HK-2 (cell line): ENCODE measurements around the gene IFT20.
A peak's percentile ranks its signal among the peaks of the same experiment; 100 is the strongest.

Source experiments
- DNase-seq: peaks from one replicate; pipeline ENCODE4 v3.0.0-alpha.2; 2018; ENCODE audit not compliant: unreplicated experiment

IFT20 gene, protein sequence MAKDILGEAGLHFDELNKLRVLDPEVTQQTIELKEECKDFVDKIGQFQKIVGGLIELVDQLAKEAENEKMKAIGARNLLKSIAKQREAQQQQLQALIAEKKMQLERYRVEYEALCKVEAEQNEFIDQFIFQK

DNA sequence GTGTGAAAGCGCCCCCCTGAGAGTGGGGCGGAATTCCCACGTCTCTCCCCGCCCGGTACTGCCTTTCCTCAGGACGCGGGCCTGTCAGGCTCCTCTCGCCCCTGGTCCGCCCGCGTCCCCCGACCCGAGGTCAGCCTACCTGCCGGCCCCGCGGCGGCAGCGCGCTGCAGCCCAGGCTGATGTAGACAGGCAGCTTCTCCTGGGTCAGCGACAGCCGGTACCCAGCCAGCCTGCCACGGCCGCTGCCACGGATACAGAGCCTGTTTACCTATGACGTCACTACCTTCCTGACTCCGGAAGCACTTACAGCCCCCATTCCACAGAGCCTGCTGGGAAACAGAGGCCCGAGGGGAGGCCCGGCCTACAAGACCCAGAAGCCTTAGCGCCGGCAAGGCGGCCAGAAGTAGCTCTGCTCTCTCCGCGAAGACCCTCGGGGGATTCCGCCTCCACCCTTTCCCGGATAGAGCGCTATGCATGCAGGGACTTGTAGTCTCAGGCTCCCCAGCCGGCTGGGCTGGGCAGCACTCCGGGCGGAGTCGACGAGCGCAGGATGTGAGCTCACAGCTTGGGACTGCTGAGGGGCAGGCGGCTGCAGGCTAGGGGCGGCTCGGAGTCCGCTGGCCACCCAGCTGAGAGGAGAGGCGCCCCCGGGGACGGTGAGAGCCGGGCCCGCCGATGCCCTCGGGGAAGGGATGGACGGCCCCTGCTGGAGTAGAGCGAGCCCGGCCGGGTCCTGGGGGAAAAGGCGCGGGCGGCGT lies at the start of gene IFT20, which contains the start of gene TNFAIP1:
Gene IFT20 (minus strand): TSS at position 272 of the 758 bp plus-strand sequence. CDS start 3,487 bp downstream, outside the sequence.
Gene TNFAIP1 (plus strand): TSS at position 561 of the 758 bp plus-strand sequence. CDS start 3,761 bp downstream, outside the sequence.
- peak; percentile 98 for DNase-seq

DNA sequence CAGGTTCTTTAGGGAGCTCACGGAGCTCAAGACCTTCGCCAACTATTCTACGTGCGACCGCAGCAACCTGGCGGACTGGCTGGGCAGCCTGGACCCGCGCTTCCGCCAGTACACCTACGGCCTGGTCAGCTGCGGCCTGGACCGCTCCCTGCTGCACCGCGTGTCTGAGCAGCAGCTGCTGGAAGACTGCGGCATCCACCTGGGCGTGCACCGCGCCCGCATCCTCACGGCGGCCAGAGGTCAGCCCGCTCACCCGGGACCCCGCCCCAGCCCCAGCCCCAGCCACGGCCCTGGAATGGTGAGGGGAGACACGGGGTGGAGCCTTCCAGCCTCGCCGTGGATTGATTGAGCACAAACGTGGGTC lies 49.7 kb upstream of the IFT20 start:
- DNase-seq = no peak

DNA sequence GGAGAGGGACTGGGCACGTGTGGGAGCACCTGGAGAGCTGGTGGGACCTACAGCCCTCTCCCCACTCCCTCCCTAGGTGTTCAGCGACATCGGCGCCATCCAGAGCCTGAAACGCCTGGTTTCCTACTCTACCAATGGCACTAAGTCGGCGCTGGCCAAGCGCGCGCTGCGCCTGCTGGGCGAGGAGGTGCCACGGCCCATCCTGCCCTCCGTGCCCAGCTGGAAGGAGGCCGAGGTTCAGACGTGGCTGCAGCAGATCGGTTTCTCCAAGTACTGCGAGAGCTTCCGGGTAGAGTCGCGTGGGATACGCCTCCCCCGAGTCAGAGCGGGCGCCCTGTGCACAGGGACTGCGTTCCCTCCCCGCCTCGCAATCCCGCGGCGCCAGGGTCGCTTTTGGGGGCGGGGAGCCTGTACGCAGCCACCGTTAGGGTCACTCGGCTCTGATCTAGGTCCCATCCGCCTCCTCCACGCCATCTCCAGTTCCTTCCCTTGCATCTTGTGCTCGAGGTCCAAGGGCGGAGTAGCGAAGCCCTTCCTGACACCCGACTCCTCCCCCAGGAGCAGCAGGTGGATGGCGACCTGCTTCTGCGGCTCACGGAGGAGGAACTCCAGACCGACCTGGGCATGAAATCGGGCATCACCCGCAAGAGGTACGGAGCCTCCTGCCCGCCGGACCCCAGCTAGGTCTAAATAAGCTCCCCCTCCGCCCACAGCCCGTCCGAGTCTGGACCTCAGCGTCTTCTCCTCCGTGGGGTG lies 49.2 kb upstream of the IFT20 start:
- DNase-seq = no peak

DNA sequence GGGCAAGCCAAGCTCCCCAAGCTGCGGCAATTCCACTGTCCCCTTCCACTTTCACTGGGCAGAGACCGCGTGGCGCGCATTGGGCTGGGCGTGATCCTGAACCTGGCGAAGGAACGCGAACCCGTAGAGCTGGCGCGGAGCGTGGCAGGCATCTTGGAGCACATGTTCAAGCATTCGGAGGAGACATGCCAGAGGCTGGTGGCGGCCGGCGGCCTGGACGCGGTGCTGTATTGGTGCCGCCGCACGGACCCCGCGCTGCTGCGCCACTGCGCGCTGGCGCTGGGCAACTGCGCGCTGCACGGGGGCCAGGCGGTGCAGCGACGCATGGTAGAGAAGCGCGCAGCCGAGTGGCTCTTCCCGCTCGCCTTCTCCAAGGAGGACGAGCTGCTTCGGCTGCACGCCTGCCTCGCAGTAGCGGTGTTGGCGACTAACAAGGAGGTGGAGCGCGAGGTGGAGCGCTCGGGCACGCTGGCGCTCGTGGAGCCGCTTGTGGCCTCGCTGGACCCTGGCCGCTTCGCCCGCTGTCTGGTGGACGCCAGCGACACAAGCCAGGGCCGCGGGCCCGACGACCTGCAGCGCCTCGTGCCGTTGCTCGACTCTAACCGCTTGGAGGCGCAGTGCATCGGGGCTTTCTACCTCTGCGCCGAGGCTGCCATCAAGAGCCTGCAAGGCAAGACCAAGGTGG lies 46.0 kb upstream of the IFT20 start:
- DNase-seq = no peak

DNA sequence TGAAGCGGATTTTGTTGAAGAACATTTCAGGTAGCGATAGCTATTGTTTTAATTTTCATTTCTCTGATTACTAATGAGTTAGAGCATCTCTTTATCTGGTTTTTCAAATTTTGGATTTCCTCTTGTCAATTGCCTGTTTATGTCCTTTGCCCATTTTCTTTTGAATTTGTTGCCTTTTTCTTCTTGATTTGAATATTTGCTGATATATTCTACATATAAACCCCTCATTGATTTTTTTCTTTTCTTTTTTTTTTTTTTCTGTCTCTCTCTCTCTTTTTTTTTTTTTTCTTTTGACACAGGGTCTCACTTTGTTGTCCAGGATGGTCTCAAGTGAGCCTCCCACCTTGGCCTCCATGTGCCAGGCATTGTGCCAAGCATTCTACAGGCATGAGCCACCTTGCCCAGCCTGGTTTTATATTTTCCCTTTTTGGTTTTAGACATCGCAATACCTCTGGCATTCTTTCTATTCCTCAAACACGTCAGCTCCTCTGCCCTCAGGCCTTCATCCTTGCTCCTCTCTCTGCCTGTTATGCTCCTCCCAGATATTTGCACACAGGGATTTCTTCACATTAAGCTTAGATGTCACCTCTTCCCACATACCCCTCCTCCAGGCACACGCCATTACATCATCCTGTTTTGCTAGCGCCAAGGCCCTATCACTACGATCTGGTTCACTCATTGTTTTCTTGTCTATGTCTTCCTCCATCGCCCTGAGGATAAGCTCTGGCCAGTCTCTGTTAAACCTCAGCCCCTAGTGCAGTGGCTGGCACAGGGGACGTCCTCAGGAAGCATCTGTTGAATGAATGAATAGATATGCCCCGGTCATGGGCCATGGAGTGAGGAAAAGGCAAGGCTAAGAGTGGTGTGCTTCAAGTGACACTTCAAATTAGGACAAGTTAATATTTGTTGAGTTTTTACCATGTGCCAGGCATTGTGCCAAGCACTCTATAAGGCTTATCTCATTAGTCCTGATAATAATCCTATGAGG lies 44.8 kb upstream of the IFT20 start:
- DNase-seq = no peak

DNA sequence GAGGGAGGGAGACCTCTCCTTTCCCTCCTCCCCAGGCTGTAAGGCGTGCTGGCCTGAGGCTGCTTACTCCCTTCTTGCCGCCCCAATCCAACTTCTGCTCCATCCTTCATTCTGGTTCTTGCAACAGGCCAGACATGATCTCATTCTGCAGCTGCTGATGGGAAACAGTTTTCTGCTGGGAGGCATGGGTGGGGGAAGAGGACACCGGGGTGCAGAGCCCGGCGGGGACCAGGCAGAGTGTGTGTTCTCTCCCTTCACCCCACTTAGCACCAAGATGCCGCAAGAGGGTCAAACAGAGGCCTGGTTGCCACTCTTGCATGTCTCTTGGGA lies 37.6 kb upstream of the IFT20 start:
- no peak for DNase-seq

DNA sequence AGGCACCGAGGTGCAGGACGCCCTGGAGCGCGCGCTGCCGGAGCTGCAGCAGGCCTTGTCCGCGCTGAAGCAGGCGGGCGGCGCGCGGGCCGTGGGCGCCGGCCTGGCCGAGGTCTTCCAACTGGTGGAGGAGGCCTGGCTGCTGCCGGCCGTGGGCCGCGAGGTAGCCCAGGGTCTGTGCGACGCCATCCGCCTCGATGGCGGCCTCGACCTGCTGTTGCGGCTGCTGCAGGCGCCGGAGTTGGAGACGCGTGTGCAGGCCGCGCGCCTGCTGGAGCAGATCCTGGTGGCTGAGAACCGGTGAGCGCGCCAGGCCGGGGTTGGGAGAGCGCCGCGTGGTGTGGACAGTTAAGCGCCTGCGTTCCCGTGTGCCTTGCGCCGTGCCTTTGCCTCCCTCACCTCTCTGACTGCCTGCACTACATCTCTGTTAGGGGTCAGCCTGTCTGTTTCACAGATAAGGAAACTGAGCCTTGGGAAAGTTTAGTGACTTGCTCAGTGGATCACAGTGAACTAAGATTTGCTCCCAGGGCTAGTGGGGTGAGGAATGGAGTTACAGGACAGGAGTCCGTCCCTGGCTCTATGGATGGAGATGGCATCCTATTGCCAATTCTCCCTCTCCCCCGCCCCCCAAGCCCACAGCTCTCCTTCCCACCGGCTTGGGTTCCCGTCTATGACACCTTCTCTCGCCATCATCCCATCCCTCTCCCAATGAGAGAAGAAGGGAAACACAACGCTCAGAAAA lies 37.1 kb upstream of the IFT20 start:
- no peak for DNase-seq

DNA sequence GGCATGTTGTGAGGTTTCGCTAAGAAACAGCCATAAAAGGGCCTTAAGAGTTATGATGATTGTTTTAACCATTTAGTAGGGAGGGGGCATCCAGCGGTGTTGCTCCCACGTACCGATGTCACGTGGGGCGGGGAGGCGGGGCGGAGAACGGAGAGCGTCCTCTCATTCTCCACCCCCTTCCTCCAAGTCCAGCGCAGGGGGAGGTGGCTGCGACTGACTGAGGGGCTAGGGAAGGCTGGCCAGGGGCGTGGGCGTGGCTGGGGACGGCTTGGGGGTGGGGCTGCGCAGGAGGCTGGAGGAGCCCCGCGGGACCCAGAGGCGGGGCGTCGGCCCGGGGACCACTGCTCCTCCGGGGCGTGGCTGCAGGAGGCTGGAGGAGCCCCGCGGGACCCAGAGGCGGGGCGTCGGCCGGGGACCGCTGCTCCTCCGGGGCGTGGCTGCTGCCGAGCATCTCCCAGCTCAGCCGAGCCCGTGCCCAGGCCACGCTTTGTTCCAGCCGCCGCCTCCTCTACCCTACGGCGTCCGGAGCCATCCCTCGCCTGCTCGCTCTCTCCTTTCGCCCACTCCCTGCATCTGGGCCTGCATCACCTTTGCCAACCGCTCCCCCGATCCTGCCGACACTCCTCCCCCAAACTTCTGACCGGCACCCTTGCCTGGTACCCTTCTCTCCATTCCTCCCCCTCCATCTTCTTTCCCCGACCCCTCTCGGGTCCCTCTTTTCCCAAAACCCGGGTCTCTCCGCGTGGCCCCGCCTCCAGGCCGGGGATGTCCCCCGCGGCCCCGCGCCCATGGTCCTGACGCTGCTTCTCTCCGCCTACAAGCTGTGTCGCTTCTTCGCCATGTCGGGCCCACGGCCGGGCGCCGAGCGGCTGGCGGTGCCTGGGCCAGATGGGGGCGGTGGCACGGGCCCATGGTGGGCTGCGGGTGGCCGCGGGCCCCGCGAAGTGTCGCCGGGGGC lies 36.3 kb upstream of the IFT20 start, which contains the start of gene SARM1:
Gene SARM1 (plus strand): TSS at position 450 of the 958 bp plus-strand sequence. CDS start 339 bp downstream, at position 789.
- no peak for DNase-seq

DNA sequence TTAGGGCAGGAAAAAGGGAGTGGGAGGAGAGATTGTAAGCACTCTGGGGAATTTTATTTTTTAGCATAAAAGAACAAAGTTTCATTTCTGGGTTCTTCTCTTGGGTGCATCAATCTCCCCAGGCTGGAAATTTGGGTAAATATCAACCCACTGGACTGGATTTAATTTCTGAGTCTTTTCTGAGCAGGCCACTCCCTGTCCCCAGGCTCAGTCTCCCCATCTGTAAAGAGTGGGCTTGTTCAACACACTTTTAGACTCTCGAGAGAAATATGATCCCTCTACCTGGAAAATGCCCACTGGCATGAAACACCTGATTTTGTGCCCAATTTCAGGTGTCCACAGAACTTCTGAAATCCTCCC lies 35.5 kb upstream of the IFT20 start:
- DNase-seq = no peak

DNA sequence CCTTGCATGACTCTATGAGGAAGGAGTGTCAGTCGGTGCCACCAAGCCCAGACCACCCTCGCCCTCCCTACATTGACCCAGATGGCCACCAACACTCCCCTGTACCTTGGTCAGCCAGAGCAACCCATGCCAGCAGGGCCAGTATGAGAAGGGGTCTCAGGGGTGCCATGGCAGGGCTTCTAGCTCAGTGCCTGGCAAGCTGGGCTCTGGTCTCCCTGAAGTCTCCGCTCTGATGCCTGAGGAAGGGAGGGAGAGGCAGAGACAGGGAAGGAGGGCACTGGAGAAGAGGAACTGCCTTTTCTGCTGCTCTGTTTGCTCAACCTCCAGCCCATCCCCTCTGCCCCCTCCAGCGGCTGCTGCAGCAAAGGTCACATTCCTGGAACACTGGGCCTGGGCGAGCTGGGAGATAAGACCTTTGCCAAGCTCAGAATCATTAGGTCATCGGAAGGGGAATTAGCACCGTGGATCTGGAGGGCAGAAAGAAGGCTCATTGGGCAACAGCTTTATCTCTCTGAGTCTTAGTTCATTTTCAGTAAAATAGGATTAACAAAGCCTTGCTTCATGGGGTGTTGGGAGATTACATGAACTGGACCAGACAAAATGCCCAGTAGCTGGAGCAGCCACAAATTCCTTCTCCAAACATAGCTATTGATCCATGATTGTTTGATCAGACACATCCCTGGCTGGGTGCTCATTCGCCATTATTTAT lies 34.9 kb upstream of the IFT20 start, which contains the start of gene VTN:
Gene VTN (minus strand): TSS at position 273 of the 709 bp plus-strand sequence. CDS start 104 bp downstream, at position 169.
- DNase-seq = no peak

DNA sequence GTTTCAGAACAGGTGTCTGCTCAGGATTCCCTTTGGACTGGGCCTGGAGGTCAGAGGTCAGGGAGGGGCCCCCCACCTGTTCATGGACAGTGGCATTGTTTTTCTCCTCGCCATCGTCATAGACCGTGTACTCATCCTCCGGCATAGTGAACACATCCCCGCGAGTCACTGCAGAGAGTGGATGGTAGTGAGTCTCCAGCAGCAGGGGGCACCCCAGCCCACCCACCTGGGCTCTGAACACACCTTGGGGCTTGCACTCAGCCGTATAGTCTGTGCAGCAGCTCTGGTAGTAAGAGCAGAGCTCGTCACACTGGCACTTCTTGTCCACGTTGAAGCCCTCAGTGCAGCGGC lies 34.4 kb upstream of the IFT20 start:
- no peak for DNase-seq

DNA sequence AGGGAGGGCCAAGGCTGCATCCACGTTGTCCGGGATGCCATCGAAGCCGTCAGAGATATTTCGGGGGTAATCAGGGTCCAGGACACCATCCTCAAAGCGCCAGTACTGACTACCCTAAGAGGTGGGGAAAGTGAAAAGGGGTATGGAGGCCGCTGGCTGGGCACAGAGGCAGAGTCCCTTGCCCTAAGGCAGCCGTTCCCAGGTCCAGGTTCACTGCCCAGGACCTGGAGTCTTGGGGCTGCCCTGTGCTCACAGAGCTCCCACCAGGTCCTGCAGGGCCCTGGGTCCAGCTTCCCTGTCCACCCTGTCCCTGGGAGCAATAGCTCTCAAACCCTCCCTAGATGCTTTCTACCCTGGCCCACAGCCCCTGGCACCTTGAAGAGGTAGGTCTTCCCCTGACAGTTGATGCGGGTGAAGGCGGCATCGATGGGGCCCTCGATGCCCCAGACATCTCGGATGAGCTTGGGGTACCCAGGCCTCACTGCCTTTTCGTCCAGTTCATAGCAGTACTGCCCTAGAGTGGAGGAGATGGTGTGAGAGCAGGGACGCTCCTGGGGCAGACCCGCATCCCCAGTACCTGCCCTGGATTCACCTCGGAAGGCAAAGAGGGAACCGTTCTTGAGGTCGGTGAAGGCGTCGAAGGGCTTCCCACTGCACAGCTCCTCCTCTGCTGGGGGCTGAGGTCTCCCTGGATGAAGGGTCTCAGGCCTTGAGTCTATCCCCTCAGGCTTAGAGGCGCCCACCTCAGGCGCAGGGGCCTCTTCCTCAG lies 33.8 kb upstream of the IFT20 start:
- no peak for DNase-seq

DNA sequence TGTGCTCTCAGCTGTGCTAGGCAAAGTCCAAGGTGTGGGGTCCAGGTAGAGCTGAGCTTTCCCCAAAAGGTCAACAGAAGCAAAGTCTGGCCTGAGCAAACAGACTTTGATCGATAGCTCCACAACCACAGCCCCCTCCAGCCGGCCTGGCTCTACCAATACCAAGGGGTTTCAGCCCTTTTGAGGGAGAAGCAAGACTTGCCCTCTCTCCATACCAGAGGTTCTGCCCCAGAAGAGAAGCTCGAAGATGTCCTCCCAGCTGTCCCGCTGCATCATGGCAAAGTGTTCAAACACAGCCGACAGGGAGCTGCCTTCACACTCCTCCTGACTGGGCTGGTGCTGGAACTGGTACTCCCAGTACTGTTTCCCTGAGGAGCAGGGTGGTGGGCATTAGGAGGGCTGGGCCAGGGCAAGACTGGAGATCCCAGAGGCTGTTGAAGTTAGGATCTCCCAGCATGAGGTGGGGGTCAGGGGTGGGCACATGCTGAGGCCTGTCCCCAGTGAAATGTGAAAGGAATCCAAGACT lies 33.1 kb upstream of the IFT20 start:
- DNase-seq = no peak

DNA sequence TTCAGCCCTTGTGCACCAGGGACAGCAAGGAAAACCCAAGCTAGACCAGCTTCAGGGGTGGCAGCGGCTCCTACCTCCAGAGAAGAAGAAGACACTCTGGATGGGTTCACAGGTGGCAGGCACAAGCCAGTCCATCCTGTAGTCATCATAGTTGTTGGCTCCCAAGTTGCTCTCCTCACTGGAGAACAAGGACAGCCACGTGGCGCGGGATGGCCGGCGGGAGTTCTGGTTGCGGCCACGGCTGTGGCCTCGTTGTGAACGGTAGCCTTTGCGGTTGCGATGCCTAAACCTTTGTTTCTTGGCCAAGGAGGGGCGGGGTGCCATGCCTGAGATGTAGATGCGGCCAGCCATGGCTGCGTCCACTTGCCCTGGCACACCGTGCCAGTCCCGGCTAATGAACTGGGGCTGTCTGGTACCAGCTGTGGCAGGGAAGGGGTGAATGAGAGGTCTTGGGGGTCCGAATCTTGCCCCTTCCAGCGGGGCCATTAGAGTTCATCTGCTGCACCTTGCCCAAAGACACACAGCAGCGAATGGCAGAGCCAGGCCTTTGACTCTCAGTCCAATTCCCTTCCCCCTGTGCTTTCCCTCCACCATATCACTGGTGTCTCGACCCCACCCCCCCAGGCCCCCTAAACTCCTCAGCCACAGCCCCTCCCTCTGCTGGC lies 32.5 kb upstream of the IFT20 start:
- no peak for DNase-seq

DNA sequence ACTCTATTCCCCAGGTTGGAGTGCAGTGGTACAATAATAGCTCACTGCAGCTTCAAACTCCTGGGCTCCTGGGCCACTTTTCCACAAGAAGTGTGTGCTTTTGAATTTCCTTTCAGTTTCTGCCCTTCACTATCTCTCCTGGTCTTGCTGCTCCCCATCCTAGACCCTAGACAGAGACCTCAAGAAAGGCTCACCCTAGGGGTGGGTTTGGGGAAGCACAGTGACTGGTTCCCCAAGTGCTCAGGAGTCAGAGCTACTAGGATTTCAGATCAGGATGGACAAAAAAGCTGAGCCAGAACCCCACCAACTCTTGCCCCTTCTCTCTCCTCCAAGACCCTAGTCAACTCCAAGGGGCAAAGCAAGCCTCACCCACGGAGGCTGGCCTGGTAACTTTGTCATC lies 31.3 kb upstream of the IFT20 start:
- no peak for DNase-seq

DNA sequence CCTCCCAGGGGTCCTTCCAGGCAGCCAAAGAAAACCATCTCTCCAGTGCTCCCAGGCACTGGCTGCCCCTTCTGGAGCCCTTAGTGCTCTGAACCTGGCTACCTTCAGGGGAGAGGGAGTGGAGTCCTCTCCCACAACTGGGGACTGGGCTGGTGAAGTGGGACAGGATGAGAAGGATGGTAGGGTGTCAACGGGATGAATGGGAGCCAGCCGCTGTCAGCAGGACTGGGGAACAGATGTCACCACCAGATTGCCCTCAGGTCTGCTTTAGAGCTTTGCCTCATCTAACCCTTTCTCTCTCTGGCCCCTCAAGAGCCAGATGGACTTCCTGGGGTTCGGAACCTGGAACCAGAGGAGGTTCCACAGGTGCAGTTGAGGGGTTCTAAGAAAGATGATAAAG lies 30.2 kb upstream of the IFT20 start:
- DNase-seq = no peak
